ENCODE data around the gene NIPBL.
"Not testable (repeated sequence)": the region's sequence is repeated elsewhere in the genome, so short reads cannot be mapped to it uniquely, and the experiment has no call there.

The NIPBL gene

DNA sequence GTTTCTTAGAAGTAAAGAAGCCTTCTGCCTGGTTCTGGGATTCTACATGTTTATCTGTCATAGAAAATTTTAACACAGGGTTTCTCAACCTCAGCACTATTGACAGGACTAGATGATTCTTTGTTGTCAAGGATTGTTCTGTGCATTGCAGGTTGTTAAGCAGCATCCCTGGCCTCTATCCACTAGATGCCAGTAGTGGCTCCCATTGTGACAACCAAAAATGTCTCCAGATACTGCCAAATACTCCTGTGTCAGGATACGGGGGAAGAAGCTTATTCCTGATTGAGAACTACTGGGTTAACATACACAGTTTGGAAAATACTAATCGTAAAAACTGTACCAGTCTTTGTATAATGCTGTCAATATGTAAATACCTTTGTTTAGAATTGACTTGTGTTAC, 167.1 kb downstream of the NIPBL start:
- DNase-seq: peak; percentile 22 to 66

DNA sequence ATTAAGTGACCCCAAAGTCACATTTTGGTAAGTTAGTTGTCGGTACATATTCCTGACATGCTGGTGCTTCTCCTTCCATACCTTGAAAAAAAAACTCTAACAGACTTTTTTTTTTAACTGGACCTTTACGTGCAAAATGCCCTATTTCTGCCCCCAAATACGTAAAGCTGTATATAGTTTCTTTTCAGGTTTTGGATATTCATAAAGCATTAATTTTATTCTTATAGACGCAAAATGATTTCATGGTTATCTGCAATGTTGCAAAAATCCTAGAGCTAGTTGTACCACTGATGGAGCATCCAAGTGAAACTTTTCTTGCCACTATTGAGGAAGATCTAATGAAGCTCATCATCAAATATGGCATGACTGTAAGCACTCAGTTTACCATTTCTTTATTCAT, 167.6 kb downstream of the NIPBL start:
- DNase-seq: no peak

DNA sequence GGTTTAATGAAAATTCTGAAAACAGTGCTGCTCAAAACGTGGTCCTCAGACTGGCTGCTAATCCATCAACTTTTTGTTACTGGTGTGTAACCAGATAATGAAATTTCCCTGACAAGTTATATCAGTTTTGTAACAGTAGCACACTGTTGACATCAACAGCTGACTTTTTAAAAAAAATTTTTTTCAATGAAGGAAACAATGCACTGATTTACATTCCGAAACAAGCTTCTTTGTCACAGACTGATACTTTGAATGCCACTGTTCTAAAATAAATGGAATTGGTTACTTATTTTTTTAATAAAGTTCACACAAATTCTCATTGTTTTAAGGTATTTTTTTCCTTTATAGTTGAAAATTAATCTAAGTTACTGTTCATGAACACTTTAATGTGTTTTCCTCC, 169.1 kb downstream of the NIPBL start:
- DNase-seq: peak in 1 of 2 donors; percentile 77

DNA sequence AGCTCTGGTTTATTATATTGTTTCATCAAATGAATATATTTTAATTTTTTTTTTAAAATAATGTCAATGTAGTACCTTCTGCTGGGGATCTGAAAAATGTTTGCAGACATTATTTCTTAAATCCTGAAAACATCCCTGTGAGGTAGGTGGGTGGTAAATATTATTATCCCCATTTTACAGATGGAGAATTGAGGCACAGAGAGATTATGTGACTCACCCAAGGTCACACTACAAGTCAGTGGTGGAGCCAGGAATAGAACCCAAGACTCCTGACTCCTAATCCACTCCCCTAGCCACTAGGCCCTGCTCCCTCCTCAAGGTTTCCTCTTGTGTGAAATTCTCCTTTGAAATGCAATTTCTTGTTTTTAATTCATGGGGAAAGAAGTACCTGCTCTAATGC, 171.4 kb downstream of the NIPBL start:
- DNase-seq: no peak

DNA sequence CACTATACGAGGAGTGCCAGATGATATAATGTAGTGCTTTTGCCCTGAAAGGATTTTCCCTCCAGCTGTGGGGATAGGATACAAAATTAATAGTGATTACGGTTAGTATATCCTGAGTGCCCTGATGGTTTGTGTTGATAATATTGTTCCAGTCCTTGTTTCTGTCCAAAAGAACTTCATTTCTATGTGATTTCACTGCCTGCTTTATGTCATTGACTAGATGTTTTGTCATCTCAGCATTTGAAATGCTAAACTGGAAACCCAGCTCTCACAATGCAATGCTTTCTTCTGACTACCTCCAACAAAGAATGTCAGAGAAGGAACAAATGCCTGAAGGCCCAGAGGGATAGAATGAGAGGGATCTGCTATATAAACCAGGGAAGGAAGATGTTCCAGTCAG, 177.8 kb downstream of the NIPBL start:
- peak in 1 of 2 donors; percentile 45 for DNase-seq

DNA sequence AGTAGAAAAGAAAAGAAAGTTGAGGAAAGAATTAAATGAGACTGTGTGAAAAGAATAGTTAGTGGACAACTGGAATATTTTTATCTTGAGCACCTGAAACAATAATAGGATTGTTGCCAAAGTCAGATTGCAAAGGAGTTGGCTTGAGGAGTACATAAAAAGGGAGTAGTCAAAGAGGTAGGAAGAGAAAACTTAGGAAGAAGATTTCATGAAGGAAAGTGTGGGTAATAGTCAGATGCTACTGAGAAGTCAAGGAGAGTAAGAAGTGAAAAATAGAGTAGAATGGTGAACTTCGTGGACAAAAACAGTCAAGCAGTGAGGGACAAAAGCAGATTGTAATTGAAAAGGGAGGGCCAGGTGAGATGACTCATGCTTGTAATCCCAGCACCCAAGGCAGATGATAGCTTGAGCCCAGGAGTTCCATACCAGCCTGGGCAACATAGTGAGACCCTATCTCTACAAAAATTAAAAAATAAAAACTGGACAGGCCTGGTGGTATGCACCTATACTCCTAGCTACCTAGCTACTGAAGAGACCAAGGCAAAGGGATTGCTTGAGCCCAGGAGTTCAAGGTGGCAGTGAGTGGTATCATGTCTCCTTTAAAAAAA, 178.9 kb downstream of the NIPBL start:
- DNase-seq: no peak

DNA sequence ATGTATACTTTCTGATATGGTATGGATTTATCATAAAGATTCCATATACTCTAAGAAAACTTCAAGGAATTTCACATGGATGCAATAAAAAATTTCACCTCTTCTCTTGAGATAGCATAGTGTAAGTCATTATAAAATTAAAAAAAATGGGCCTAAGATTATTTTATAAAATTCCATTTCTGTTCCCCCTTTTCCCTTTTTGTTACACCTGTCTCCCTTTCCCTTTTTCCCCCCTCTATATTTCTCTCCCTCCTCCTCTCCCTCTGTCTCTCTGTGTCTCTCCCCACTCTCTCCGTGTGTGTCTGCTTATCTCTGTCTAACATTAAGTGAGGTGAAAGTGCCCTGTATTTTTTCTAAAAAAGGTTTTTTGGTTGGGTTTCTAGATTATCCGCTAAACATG, 180.2 kb downstream of the NIPBL start:
- no peak for DNase-seq

DNA sequence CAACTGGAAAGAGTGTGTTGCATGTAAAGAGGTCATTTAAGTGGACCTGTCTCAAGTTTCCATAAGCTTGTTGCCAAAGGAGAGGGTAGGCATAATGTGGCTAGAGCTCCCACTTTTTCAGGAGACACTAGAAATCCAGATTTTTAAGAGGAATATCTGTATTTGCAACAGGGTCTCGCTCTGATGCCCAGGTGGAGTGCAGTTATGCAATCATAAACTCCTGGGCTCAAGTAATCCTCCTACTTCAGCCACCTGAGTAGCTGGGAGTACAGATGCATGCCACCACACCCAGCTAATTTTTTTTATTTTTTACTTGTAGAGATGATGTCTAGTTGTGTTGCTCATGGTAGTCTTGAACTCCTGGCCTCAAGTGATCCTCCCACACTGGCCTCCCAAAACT, 183.5 kb downstream of the NIPBL start:
- DNase-seq: no peak

DNA sequence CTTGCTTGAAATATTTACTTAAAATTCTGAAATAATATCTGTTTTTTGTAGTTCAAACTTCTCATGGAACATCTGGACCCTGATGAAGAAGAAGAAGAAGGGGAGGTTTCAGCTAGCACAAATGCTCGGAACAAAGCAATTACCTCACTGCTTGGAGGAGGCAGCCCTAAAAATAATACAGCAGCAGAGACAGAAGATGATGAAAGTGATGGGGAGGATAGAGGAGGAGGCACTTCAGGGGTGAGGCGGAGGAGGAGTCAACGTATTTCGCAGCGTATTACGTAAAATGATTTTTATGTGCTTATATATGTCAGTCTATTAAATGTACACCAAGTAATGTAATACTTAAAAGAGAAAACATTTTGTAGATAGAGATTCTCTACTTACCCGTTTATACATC, 187.2 kb downstream of the NIPBL start:
- DNase-seq: no peak

DNA sequence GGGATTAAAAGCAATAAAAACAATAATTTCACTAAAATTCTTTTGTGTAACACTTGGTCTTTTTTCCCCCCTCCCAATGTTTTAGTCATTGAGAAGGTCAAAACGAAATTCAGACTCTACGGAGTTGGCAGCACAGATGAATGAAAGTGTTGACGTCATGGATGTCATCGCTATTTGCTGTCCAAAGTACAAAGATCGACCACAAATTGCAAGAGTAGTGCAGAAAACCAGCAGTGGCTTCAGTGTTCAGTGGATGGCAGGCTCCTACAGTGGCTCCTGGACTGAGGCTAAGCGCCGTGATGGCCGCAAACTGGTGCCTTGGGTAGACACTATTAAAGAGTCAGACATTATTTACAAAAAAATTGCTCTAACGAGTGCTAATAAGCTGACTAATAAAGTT, 187.9 kb downstream of the NIPBL start:
- DNase-seq: no peak

DNA sequence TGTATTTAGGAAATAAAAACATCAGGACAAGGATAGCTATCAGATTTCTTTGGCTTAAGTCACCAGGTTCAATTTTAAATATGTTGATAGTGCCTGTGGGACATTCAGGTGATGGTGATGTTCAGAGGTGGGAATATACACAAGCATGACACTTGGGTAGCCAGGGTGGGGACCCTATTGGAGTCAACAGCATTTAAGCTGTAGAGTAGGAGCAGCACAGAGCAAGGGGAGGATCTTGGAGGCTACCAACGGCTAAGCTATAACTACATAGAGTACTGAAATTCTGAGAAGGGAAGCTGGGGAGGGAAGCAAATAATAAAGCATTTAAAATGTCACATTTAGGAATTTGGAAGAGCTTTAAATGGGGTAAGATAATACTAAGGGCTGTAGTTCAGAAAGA, 194.9 kb downstream of the NIPBL start:
- no peak for DNase-seq

DNA sequence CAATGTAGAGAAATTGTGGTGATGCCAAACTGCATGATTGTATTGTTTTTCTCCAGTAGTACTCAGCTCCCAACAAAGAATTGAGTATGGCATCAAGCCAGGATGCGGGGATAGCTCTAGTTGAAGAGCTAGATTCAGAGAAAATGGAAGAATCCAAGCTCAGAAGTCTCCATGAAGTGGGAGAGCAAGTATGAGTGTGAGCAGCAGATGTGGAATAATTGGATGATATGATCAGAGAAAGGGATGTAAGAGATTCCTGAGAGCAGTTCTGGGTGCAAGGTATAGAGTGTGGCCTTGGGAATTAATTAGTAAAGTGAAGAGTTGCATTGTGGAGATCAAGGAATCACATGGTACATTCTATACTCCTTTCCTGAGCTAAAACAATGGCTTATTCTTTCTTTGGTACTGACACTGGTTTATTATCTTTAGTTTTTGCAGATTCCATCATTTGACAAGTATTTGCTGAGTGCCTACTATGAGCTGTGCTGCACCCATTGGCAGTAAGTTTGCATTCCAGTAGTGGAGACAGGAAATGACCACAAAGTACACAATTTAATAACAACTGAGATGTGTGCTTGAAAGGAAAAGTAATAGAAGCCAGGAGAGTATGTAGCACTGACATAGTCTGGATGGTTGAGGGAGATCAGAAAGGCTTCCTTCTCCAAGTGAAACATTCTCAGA, 195.5 kb downstream of the NIPBL start:
- DNase-seq: peak; percentile 42 to 69

DNA sequence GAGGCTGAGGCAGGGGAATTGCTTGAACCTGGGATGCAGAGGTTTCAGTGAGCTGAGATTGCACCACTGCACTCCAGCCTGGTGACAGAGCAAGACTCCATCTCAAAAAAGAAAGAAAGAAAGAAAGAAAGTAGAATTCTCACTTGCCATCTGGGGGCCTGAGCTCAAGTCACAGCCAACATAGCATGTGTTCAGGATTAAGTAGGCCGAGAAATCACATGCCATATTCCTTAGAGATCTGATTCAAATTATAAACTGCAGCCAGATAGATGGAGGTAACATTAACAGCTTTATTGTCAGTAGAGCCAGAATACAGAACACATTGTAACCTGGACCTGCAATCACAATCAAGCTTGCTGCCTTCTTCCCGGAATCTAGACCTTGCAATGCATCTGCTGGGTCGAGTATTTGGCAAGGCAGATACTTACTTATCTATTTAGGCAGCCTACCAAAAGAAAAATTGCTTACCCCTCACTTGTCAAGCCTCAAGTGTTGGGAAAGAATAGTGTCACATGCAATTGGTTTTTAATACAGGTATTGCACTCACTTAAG, 198.9 kb downstream of the NIPBL start:
- DNase-seq: no peak

DNA sequence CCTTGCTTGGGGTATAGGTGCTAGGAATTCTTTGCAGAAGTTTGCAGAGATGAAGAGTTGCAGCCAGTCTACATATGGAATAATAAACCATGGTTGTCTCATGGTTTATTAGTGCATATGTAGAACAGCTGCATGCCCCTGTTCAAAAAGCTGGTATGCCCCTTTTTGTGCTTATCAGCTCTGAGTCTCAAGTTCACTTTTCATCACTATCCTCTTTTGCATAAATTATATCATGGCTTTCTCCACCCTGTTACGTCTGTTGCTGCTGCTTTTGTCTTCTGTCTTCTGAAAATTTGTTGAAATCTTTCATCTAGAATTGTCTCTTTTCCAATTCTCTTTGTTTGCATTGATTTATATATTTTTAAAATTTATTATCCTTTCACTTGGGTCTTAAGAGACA, 200.6 kb downstream of the NIPBL start:
- DNase-seq: no peak

DNA sequence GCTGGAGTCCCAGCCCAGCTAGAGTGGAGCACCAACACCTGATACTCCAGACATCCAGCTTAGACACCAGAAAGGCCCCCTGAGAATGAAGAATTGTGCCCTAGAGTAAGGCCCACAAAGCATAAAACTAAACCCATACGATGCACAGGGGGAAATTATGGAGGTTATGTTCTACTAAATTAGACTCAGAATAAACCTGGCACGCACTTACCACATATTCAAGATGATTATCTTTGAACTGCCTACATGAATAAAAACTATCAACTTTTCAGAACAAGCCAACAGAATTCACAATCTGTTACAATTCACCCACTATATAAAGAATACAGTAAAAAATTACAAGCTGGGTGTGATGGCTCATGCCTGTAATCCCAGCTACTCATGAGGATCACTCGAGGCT, 204.1 kb downstream of the NIPBL start:
- DNase-seq: no peak

DNA sequence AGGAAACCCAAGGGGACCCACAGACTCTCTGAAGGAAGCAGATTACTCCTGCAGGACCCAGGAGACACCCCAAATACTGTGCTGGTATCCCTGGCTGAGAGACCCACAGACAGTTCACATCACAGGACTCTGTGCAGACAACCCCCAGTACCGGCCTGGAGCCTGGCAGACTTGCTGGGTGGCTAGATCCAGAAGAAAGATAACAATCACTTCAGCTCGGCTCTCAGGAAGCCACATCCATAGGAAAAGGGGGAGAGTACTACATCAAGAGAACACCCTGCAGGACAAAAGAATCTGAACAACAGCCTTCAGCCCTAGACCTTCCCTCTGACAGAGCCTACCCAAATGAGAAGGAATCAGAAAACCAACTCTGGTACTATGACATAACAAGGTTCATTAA, 206.4 kb downstream of the NIPBL start:
- DNase-seq: not testable (repeated sequence)

DNA sequence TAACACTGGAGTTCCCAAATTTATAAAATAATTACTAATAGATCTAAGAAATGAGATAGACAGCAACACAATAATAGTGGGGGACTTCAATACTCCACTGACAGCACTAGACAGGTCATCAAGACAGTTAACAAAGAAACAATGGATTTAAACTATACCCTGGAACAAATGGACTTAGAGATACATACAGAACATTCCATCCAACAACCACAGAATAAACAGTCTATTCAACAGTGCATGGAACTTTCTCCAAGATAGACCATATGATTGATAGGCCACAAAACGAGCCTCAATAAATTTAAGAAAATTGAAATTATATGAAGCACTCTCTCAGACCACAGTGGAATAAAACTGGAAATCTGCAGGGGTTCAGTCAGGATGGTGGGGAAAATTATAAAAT, 209.5 kb downstream of the NIPBL start:
- DNase-seq: not testable (repeated sequence)

DNA sequence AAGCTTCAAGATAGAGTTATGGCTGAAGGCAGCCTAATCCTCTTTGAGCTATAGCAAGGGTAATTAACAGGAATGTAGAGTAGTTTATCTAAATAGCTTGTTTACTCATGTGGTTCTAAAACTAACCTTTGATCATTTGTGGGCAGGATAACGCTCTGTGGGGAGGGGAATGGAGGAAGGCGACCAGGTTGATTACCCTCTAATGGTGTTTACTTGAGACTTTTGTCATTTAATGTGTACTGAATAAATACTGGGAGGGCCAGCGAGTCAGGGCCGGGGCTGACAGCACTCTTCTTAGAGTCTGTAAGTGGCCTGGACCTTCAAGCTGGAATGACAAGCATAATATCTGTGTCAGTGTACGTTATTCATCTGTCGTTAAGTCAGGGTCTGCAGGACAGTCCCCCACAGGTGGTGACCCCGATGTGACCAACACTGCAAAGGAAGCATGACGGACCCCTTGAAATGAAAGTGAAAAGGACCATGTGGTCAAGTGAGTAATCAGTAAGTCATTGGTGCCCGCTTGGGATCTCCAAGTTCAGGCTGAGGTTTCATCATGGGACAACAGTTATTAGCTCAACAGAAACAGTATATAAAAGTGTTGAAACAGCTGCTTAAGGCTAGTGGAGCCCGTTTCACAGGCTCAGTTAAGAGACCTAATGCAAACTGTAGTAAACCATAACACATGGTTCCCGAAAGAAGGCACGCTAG, 210.1 kb downstream of the NIPBL start:
- no peak for DNase-seq

DNA sequence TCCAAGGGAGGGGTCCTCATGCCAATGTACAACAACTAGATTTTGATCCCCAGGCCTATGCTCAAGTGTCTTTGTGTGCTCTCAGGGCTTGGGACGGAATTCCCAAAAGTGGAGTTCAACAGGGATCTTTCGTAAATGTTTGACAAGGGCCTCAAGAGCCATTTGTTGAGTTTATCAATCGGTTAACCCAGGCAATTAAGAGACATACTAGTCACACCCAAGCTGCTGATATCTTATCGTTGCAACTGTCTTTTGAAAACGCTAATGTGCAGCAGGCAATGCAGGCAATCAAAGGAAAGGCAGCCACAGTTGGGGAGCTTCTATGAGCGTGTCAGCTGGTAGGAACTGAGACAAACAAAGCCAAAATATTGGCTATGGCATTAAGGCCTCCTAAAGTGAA, 211.4 kb downstream of the NIPBL start:
- DNase-seq: no peak

DNA sequence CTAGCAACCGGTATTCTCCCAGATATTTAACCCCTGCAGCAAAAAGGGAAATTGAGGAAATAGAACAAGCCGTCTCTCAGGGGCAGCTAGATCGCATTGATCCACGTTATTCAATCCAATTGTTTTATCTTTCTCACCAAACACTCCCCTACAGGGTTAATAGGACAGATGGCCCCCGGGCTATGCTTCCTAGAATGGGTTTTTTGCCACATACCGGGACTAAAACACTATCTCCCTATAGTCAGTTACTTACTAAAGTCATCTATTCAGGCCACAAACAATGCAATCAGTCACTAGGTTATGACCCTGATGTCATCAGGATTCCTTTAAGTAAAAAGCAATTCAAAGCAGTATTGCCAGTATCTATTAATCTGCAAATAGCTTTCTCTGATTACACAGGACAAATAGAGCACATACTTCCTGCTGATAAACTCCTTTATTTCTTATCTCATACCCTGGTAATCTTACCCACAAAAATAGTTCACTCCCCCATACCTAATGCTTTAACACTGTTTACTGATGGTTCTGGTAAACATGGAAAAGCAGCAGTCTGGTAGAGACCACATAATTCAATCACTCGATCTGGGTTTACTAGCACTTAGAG, 213.7 kb downstream of the NIPBL start:
- no peak for DNase-seq

DNA sequence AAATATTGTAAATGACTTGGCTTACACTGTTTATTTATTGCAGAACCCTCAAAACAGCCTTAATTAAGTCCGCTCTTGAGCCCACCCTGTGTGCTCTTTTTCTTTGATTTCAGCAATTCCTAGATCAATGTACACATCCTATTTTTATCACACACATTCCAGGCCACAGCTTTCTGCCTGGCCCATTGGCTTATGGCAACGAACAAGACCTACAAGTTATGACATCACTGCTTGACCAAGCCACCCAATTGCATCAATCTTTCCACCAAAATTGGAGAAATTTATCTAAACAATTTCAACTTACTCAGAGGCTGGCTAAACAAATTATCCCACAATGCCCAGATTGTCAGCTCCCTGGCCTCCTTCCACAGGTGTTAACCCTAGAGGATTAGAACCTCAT, 214.2 kb downstream of the NIPBL start:
- no peak for DNase-seq

DNA sequence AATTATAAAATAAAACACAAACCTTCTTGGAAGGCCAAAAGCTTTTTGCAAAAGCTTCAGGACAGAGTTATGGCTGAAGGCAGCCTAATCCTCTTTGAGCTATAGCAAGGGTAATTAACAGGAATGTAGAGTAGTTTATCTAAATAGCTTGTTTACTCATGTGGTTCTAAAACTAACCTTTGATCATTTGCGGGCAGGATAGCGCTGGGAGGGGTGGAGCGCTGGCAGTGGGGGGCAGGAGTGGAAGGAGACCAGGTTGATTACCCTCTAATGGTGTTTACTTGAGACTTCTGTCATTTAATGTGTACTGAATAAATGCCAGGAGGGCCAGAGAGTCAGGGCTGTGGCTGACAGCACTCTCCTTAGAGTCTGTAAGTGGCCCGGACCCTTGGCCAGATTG, 217.2 kb downstream of the NIPBL start:
- DNase-seq: not testable (repeated sequence)

DNA sequence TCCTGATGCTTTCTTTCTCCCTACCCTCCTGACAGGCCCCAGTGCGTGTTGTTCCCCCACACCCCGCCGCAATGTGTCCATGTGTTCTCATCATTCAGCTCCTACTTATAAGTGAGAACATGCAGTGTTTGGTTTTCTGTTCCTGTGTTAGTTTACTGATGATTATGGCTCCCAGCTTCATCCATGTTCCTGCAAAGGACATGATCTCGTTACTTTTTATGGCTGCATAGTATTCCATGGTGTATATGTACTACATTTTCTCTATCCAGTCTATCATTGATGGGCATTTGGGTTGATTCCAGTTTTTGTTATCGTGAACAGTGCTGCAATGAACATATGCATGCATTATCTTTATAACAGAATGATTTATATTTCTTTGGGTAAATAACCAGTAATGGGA, 222.7 kb downstream of the NIPBL start:
- DNase-seq: not testable (repeated sequence)

DNA sequence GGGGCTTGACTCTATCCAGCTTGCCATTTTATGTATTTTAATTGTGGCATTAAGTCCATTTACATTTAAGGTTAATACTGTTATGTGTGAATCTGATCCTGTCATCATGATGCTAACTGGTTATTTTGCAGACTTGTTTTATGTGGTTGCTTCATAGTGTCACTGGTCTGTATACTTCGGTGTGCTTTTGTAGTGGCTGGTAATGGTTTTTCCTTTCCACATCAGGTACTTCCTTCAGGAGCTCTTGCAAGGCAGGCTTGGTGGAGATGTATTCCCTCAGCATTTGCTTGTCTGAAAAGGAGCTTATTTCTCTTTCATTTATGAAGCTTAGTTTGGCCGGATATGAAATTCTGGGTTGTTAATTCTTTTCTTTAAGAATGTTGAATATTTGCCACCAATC, 226.7 kb downstream of the NIPBL start:
- DNase-seq: no peak
